Stimulated activated CD4-positive, alpha-beta T cell treated with anti-CD3 and anti-CD28 coated beads, TNF-alpha, amount 100 ng/mL, for 24 hours (primary cell): Measurements from ENCODE around the gene METTL23.
"Not testable (repeated sequence)": the region's sequence is repeated elsewhere in the genome, so short reads cannot be mapped to it uniquely, and the experiment has no call there.

Experiments used
- DNase-seq, 3 experiments: peaks; one replicate each; pipeline ENCODE4 v3.0.0-alpha.2; 2020; ENCODE audit warnings: low read depth in 3 of 3

METTL23 gene

DNA sequence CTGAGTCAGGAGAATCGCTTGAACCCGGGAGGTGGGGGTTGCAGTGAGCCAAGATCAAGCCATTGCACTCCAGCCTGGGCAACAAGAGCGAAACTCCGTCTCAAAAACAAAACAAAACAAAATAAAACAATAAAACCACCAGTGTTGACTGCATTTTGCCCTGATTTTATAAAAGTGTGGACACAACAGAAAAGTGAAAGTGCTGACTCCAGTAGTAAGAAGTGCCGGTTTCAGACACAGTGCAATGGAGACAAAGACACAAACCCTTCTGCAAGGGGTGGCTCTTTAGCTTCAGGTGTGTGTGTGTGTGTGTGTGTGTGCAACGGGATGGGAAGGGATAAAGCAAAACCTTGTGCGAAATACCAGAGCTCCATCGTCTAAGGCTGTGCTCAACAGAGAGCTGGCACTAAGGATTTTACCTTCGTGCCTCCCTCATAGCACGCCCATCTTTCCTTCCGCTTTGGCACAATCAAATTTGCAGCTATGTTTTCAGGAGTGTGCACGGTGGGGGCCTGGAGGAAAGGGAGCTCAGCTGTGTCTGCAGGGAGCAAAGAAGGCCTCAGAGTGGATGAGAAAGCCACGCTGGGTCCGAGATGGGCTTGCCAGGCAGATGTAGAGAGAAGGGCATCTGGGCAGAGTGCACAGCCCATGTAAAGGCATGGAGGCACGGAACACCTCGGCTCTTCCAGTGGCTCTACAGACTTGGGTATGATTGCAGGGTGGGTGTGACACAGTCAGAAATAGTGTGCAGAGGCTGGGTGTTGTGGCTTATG lies 31.4 kb upstream of the METTL23 start:
- no peak for DNase-seq

DNA sequence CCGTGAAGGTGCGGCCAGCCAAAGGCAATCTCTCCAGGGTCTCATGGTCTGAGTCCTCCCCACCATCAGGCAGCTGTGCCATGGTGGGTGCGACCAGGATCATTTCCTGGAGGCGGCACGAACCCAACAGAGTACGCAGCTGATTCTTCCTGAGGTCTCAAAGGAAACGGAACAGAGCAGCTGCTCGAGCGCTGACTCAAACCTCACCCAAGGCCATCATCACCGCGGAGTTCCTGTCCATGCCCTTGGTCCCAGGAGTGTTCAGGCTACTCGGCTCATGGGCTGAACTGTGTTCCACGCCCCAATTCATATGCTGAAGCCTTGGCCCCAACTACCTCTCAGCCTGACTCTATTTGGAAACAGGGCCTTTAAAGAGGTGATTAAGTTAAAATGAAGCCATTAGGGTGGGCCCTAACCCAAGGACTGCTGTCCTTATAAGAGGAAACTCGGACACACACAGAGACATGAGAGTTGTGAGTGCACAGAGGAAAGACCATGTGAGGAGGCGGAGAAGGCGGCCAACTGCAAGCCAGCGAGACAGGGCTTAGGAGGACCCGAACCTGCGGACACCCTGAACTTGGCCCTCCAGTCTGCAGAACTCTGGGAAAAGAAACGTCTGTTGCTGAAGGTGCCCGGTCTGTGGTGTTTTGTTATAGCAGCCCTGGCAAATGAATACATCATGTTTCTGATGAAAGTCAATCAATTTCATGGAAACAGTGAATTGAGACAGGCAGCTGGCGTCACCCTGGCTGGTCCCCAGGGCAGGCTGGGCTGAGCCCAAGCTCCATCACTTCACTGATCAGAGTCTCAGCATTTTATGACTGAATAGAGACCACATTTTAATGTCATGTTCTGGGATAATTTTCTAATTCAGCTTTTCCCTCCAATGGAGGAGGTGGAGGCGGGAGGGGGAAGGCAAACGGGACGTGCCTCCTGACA lies 29.6 kb upstream of the METTL23 start:
- DNase-seq: no peak

DNA sequence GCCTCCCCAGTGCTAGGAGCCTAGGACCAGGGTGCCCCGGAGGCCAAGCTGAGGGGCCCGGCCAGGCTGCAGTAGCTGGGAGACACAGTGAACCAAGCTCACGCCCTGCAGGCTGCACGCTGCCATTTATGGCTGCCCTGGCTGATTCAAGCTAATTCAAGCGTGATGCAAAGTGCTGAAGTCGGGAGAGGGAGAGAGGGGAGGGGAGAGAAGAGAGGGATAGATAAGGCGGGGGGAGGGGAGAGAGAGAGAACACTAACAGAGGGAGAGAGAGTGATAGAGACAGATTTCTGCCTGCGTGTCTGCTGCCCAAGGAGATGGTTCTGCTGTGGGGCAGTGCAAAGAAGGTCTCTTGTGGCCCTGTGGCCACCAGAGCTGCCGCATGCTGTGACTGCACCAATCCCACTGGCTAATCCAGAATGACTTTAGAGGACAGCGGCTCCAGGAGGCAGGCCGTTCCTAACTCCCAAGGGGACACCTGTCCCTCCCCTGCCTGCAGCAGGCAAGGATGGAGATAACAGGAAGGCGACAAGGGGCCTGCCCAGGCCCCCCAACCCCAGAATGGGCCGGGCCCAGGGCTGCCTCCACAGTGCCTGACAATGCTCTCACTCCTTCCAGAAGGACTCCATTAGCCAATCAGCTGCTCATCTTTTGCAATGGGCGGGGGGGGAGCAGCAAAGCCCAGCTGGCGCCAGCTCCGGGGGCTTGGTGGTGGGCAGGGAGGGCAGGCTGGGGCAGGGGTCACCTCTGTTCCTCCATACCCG lies 28.8 kb upstream of the METTL23 start:
- DNase-seq: no peak

DNA sequence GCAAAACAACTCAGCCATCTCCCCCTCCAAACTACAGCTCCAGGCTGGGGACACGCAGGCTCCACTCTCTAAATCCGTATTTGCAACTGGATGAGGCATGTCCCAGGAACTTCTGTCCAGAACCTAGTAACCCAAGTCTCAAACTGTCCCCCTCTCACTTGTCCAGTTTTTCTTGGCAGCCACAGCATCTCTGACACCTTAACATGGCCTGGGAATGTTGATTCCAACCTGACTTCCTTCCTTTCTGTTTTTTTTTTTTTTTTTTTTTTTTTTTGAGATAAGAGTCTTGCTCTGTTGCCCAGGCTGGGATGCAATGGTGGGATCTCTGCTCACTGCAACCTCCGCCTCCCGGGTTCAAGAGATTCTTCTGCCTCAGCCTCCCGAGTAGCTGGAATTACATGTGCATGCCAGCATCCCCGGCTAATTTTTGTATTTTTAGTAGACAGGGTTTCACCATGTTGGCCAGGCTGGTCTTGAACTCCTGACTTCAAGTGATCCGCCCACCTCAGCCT lies 28.1 kb upstream of the METTL23 start:
- DNase-seq: not testable (repeated sequence)

- DNase-seq: no peak
Observed at GRCh38 chr17:76700270-76700616, 26.4 kb upstream of the METTL23 start.

- DNase-seq: no peak
Observed at GRCh38 chr17:76700617-76701470, 25.8 kb upstream of the METTL23 start.

- no peak for DNase-seq
Observed at GRCh38 chr17:76701471-76701967, 25.1 kb upstream of the METTL23 start.

- no peak for DNase-seq
Observed at GRCh38 chr17:76702076-76702475, 24.6 kb upstream of the METTL23 start.

- no peak for DNase-seq
Observed at GRCh38 chr17:76702941-76703637, 23.6 kb upstream of the METTL23 start.

- DNase-seq: no peak
Observed at GRCh38 chr17:76704805-76705204, 21.8 kb upstream of the METTL23 start.

- no peak for DNase-seq
Observed at GRCh38 chr17:76706817-76707216, 19.8 kb upstream of the METTL23 start.

- no peak for DNase-seq
Observed at GRCh38 chr17:76707985-76708807, 18.4 kb upstream of the METTL23 start.

DNA sequence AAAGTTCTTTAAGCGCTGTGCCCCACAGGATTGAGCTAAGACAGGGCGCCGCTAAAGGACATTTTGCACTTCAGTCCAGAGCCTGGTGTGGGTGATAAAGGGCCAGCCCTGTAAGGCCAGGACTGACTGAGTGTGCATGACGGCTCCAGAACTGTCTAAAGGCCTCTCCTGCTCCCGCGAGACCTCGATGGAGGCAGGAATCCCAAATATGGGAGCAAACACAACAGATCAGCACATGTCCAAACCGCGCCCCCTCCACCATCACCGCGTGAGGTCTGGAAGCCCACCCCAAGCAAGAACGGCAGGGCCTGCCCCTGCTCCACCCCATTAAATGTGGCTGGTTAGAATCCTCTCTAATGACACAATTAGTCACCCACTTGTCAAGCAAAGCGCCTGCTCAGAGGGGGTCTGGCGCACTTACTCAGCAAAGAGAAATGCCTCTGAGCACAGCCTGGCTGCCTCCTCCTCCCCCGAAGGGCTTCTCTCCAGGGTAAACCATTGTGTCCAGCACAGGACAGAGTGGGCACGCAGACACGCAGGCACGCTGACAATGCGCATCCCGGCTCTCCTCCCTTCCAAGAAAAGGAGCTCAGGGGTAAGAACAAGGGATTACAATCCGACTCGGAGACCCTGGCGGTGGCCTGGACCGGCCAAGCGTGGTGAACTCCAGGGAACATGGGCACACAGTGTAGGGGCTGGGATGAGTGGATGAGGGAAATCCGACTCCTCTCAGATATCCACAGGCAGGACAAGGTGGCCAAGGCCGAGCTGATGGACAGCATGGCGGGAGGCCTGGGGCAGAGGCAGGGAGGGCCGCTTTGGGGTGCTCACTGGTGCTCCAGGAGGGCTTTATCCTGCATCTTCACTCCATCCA lies 17.3 kb upstream of the METTL23 start:
- DNase-seq: no peak

- DNase-seq: not testable (repeated sequence)
Observed at GRCh38 chr17:76709951-76710862, 16.4 kb upstream of the METTL23 start.

GRCh38 chr17:76710863-76711611 lies 15.6 kb upstream of the METTL23 start, which contains the start of gene MXRA7:
TSS of gene MXRA7 (minus strand) at chr17:76710965. CDS start at chr17:76710946, 19 bp downstream.
- DNase-seq: no peak

DNA sequence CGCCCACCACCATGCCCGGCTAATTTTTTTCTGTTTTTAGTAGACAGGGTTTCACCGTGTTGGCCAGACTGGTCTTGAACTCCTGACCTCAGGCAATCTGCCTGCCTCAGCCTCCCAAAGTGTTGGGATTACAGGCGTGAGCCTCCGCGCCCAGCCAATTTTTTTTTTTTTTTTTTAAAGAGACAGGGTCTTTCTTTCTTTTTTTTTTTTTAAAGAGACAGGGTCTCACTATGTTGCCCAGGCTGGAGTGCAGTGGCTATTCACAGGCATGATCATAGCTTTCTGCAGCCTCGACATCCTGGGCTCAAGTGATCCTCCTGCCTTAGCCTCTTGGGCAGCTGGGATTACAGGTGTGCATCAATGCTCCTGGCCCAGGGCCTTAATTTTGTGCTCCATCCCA lies 14.3 kb upstream of the METTL23 start:
- not testable (repeated sequence) for DNase-seq
